Fibroblast of the aortic adventitia (primary cell): Measurements from ENCODE around the gene TMEM30A. TPM values are rescaled to one million over a fixed set of nuclear protein-coding genes. Genes with fewer than 3 reads are reported as not detected.

Source experiments
- DNase-seq: peaks from one replicate; pipeline ENCODE4 v3.0.0-alpha.2; 2010; ENCODE audit warnings: low read depth
- H3K4me3 ChIP-seq: 2 replicates; pipeline ENCODE4 v1.5.1; 2011; ENCODE audit warnings: low read depth, mild to moderate bottlenecking, control low read depth, low read length, moderate library complexity
- CTCF ChIP-seq: IDR thresholded peaks from 2 replicates; pipeline ENCODE4 v1.5.1; 2011; ENCODE audit warnings: mild to moderate bottlenecking, low read length, control low read depth, inconsistent platforms; ENCODE audit not compliant: insufficient read depth
- total RNA-seq: library from RNA; depleted of rRNA; stranded (reverse); fragments of >200 nt; gene quantifications from 2 replicates; pipeline ENCODE4 v1.2.3, GENCODE V29; 2012; ENCODE audit warnings: low replicate concordance

Gene TMEM30A
- total RNA-seq: 93.9 and 136 TPM in 2 replicates

GRCh38 chr6:75284632-75285282, at the start of gene TMEM30A:
TSS of gene TMEM30A (minus strand) at chr6:75284792. CDS start at chr6:75284638, 154 bp downstream.
- peak within 1 kb of the TSS; percentile 88 for H3K4me3 ChIP-seq
- TF ChIP-seq CTCF: no peak
- peak; percentile 99 for DNase-seq

DNA sequence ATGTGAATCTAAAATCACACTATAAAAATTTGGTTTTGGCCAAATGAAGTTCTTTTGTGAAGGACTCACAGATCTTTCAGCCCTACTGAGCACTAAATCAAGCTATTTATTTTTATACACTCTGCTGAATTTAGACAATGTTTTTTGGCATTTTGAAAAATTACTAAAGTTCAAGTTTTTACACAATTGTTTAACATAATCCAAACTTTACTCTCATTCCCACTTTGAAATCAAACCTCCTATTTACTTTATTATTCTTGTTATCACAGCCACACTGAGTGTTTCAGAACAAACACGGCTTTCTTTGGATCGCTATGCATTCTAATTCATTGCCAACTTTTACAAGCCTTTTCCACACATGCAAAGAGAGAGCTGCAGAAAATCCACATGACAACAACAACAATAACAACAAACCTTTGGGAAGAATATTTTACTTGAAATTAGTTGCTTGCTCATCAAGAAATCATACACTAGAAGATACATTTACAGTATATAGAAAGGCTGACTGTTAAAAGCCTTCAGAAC, 49.1 kb upstream of the TMEM30A start:
- H3K4me3 ChIP-seq: no peak overlapping the region
- DNase-seq: no peak
- TF ChIP-seq CTCF: no peak

DNA sequence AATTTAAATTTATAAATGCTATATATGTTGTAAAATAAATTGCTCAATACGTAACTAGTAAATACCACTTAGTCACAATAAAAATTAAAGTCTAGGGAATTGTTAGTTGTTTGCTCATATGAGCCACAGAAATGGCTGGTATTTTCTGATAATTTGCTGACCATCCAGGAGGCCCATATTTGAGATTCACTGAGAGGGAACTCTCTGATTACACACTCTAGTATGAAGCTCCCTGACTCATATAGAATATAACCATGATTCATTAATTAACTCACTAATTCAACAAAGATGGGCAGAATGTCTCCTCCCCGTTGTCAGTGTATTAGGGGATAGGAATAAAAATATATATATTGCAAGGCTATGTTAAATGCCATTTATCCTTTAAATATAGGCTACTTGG, 46.6 kb upstream of the TMEM30A start:
- no peak overlapping the region for H3K4me3 ChIP-seq
- DNase-seq: no peak
- TF ChIP-seq CTCF: no peak

GRCh38 chr6:75329703-75330102, 45.1 kb upstream of the TMEM30A start:
- no peak for TF ChIP-seq CTCF
- no peak for DNase-seq
- no peak overlapping the region for H3K4me3 ChIP-seq

DNA sequence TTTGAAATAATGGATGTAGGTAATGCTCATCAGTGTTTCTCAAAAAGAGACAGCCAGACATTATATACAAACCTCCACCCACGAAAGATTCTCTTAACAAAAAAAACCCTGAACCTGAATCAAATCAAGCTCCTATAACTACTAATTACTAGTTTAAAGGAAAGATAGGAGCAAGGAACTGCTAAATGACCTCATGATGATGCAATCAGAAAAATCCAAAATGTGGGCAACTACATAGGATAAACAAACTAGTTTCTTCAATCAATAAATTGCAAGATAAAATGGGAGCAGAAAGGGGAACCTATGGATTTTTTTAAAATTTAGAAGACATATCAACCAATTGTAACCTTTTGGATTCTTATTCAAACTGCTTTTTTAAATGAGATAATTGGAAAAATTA, 43.2 kb upstream of the TMEM30A start:
- no peak for TF ChIP-seq CTCF
- no peak overlapping the region for H3K4me3 ChIP-seq
- DNase-seq: no peak

- TF ChIP-seq CTCF: no peak
- DNase-seq: peak; percentile 8
- no peak overlapping the region for H3K4me3 ChIP-seq
These were observed 42.1 kb upstream of the TMEM30A start for GRCh38 chr6:75326557-75327258.
